K562 (cell line): ENCODE results near the gene KIF3B. TPM values are rescaled to one million over a fixed set of nuclear protein-coding genes. Genes with fewer than 3 reads are reported as not detected.

Experiments used
- EGR1 ChIP-seq: fragments of 450-650 bp; conservative IDR thresholded peaks from 2 replicates; pipeline ENCODE4 v1.6.1; 2017; ENCODE audit warnings: mild to moderate bottlenecking
- PRMT5 ChIP-seq: sonication (generic); formaldehyde crosslinking; IDR thresholded peaks from 2 replicates; pipeline ENCODE4 v1.5.0; 2020; ENCODE audit warnings: missing genetic modification reagents
- SP1 ChIP-seq: sonication (generic); formaldehyde crosslinking; IDR thresholded peaks from 2 replicates; pipeline ENCODE4 v1.8.1; 2022; ENCODE audit warnings: mild to moderate bottlenecking, missing genetic modification reagents
- ZNF830 ChIP-seq: fragments of 250-450 bp; sonication (Bioruptor Pico); IDR thresholded peaks from 2 replicates; pipeline ENCODE4 v1.5.0; 2021; ENCODE audit warnings: mild to moderate bottlenecking
- polyA plus RNA-seq, 8 experiments: library from polyadenylated mRNA; depleted of rRNA in 4 of 8; stranded (reverse) in 5 of 8; unstranded in 3 of 8; fragments of >200 nt; fragmentation: Nextera tagmentation in 2 of 8; fragmentation: Illumina TruSeq in 1 of 8; extraction: Ambion mirVana in 2 of 8; extraction: Trizol in 1 of 8; gene quantifications; 2 replicates each; pipeline versions ENCODE4 v1.2.1 to v1.2.3, GENCODE V29; 2011 to 2014; ENCODE audit warnings: inconsistent platforms in 1 of 8, missing spikeins in 1 of 8
- total RNA-seq, 7 experiments: library from RNA; depleted of rRNA in 6 of 7; stranded (reverse); fragments of >200 nt in 6 of 7; fragmentation: Illumina TruSeq in 2 of 7; extraction: Trizol in 2 of 7; gene quantifications; 2 replicates each; pipeline versions ENCODE4 v1.2.1 to v1.2.3, GENCODE V29; 2011 to 2021; ENCODE audit warnings: low replicate concordance in 1 of 7
- TF ChIP-seq, protein P1 (sequence below): fragments of 150-350 bp; IDR thresholded peaks from 2 replicates; pipeline ENCODE4 v1.6.1; 2014; ENCODE audit warnings: low read depth, mild to moderate bottlenecking, low read length, borderline replicate concordance

KIF3B gene
- total and polyA plus RNA-seq, 9 of the 15 experiments (the other 6 are each of a cell fraction or from before 2014, with no cell fraction given): 2.9 to 12.3 (median 8.6) TPM

DNA sequence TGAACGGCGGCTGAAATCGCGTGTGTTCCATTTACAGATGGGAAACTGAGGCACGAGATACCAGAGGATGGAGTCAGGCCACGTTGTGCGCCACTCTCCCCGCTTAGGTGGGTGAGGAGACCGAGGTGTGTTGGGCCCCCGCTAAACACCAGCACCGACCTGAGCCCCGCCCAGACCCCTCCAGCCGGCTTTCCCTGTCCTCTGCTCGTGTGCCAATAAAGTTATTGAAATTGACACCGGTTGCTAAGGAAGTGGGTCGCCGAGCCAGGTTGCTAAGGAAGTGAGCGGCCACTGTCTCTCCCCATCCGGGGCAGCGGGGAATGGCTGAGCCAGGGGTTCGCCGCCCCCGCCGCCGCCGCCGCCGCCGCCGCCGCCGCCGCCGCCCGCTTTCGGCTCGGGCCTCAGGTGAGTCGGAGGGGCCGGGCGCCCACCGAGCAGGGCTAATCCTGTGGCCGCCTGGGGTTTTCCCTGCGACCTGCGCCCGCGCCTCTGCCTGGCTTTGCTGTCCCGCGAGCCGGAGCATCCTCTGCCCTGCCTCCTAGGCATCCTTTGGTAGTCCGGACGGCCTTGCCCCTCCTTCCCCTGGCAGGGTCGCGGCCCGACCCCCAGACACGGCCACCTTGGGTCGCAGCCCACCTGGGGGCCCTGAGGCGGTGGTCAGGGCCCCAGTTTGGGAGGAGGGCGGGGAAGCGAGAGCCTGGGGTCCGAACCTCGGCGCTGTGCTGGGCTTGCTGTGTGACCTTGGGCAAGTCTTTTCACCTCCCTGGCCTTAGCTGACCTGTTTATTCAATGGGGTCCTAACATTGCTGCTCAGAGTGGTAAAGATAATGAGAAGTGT lies at the start of gene KIF3B (continued):
- TF ChIP-seq ZNF830 (CRISPR knock-in tag) (no peak), PRMT5 (no peak), EGR1 (0 out of 2 replicates have a peak, but pooled peaks have one; percentile 20), SP1 (CRISPR knock-in tag) (peak; percentile 90)
- TF ChIP-seq, protein P1, sequence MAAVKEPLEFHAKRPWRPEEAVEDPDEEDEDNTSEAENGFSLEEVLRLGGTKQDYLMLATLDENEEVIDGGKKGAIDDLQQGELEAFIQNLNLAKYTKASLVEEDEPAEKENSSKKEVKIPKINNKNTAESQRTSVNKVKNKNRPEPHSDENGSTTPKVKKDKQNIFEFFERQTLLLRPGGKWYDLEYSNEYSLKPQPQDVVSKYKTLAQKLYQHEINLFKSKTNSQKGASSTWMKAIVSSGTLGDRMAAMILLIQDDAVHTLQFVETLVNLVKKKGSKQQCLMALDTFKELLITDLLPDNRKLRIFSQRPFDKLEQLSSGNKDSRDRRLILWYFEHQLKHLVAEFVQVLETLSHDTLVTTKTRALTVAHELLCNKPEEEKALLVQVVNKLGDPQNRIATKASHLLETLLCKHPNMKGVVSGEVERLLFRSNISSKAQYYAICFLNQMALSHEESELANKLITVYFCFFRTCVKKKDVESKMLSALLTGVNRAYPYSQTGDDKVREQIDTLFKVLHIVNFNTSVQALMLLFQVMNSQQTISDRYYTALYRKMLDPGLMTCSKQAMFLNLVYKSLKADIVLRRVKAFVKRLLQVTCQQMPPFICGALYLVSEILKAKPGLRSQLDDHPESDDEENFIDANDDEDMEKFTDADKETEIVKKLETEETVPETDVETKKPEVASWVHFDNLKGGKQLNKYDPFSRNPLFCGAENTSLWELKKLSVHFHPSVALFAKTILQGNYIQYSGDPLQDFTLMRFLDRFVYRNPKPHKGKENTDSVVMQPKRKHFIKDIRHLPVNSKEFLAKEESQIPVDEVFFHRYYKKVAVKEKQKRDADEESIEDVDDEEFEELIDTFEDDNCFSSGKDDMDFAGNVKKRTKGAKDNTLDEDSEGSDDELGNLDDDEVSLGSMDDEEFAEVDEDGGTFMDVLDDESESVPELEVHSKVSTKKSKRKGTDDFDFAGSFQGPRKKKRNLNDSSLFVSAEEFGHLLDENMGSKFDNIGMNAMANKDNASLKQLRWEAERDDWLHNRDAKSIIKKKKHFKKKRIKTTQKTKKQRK: no peak
